ENCODE data around the gene CMTM2. TPM values are rescaled to one million over a fixed set of nuclear protein-coding genes. Genes with fewer than 3 reads are reported as not detected.
"Not testable (repeated sequence)": the region's sequence is repeated elsewhere in the genome, so short reads cannot be mapped to it uniquely, and the experiment has no call there.

Gene CMTM2
- total RNA-seq, 1 donor from 2014 or later, result not detected

DNA sequence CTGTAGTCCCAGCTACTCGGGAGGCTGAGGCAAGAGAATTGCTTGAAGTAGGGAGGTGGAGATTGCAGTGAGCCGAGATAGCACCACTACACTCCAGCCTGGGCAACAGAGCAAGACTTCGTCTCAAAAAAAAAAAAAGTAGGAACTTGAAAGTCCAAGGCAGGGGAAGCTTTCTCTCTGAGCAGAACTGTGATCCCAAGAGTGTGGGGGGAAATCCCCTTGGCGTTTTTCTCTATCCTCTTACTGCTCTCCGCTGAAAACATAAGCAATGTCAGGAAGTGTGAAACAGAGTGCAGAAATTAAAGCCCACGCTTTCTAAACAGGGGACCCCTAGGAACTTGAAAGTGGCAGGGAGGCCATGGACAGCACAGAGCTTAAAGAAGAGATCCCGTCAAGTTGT, 15.5 kb downstream of the CMTM2 start:
- H3K27ac ChIP-seq (replicated peaks), result no peak overlapping the region
- H3K9me3 ChIP-seq (replicated peaks), result no peaks in the 10 kb centered on the region
- TF ChIP-seq, protein P1, sequence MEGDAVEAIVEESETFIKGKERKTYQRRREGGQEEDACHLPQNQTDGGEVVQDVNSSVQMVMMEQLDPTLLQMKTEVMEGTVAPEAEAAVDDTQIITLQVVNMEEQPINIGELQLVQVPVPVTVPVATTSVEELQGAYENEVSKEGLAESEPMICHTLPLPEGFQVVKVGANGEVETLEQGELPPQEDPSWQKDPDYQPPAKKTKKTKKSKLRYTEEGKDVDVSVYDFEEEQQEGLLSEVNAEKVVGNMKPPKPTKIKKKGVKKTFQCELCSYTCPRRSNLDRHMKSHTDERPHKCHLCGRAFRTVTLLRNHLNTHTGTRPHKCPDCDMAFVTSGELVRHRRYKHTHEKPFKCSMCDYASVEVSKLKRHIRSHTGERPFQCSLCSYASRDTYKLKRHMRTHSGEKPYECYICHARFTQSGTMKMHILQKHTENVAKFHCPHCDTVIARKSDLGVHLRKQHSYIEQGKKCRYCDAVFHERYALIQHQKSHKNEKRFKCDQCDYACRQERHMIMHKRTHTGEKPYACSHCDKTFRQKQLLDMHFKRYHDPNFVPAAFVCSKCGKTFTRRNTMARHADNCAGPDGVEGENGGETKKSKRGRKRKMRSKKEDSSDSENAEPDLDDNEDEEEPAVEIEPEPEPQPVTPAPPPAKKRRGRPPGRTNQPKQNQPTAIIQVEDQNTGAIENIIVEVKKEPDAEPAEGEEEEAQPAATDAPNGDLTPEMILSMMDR (IDR thresholded peaks at IDR 0.05; ENCODE audit: borderline replicate concordance), result no peak
- H3K4me1 ChIP-seq, result no peaks in the 10 kb centered on the region
- intact Hi-C loops (cut with micrococcal nuclease), result no loop called here
- no peak for DNase-seq
- H3K4me3 ChIP-seq, result no peak overlapping the region
- no peaks in the 10 kb centered on the region for H3K27me3 ChIP-seq (ENCODE audit: low read depth)
- no peaks in the 10 kb centered on the region for H3K36me3 ChIP-seq

DNA sequence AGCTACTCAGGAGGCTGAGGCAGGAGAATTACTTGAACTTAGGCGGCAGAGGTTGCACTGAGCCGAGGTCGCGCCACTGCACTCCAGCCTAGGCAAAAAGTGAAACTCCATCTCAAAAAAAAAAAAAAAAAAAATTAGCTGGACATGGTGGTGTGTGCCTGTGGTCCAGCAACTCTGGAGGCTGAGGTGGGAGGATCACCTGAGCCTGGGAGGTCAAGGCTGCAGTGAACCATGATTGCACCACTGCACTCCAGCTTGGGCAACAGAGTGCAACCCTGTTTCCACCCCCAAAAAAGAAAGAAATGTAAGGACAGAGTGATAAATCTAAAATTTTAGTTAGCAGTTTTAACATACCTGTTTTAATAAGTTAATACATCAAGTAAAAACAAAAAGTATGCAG, 17.3 kb downstream of the CMTM2 start:
- H3K4me1 ChIP-seq; H3K4me3 ChIP-seq; H3K9me3 ChIP-seq (replicated peaks); H3K27ac ChIP-seq (replicated peaks); H3K36me3 ChIP-seq; intact Hi-C loops (cut with micrococcal nuclease); H3K27me3 ChIP-seq (ENCODE audit: low read depth); DNase-seq: not testable (repeated sequence)

DNA sequence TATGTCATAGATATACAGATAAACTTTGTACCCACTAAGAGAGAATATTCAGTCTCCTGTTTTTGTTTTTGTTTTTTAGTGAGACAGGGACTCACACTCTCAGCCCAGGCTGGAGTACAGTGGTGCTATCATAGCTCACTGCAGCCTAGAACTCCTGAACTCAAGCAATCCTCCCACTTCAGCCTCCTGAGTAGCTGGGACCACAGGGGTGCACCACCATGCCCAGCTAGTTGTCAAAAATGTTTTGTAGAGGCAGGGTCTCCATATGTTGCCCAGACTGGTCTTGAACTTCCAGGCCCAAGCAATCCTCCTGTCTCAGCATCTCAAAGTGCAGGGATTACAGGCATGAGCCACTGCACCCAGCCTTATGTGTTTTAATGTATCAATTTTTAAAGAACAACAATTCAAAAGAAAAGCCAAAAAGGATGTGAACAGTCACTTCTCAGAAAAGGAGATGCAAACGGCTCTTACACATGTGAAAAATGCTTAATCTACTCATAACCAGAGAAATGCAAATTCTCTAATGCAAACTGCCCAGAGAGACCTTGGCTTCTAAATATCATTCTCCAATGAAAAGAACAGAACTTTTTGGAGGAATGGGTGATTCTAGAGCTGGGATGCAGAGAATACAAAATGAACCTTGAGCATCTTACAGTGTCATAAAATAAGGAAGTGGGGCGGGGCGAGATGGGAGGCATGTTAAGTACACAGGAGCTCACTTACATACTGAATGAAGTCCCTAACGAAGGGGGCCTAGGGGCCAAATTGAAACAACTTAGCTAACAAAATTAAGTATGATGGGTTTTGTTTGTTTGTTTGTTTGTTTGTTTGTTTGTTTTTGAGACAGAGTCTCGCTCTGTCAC, 18.0 kb downstream of the CMTM2 start:
- Histone ChIP-seq H3K4me3 (no peak overlapping the region), H3K36me3 (no peaks in the 10 kb centered on the region), H3K27me3 (ENCODE audit: low read depth) (no peaks in the 10 kb centered on the region), H3K27ac (replicated peaks) (no peak overlapping the region), H3K4me1 (no peaks in the 10 kb centered on the region), H3K9me3 (replicated peaks) (no peaks in the 10 kb centered on the region)
- no peak for DNase-seq
- intact Hi-C loops (cut with micrococcal nuclease), result no loop called here
- TF ChIP-seq, protein P1 (IDR thresholded peaks at IDR 0.05; ENCODE audit: borderline replicate concordance), result no peak

DNA sequence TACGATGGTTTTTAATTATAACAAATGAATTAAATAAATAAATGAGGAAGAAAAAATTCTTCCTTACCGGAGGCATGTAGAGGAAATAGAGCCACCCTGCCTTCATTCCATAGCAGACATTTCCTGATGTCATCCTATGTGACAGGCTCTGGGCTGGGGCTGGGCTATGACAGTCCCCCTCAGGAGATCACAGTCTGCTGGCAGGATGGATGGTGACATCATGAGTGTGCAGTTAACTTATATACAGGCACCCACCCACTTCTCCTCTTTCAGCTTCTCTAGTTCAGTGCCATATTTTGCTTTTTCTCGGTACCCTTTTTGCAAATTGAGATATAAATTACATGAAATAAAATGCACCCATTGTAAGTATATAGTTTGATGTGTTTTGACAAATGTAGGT, 18.8 kb downstream of the CMTM2 start:
- Histone ChIP-seq H3K4me3 (no peak overlapping the region), H3K27ac (replicated peaks) (no peak overlapping the region), H3K4me1 (no peaks in the 10 kb centered on the region), H3K36me3 (no peaks in the 10 kb centered on the region), H3K9me3 (replicated peaks) (no peaks in the 10 kb centered on the region), H3K27me3 (ENCODE audit: low read depth) (no peaks in the 10 kb centered on the region)
- intact Hi-C loops (cut with micrococcal nuclease), result no loop called here
- no peak for DNase-seq
- TF ChIP-seq, protein P1 (IDR thresholded peaks at IDR 0.05; ENCODE audit: borderline replicate concordance), result no peak

DNA sequence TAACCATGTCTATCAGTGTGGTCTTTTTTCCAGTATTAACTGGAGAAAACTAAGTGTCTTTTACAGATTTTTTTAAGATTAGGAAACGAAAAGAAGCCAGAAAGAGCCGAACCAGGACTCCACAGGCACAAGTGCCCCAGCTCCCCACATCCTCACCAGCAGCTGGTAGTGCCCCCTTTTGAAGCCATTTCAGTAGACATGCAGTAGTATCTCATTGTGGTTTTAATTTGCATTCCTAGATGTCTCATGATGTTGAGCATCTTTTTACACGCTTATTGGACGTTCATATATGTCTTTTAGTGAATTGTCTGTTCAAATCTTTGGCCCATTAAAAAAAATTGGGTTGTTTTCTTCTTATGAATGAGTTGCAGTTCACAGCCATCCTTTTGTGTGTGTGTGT, 20.5 kb downstream of the CMTM2 start:
- TF ChIP-seq, protein P1 (IDR thresholded peaks at IDR 0.05; ENCODE audit: borderline replicate concordance), result no peak
- no peak for DNase-seq
- intact Hi-C loops (cut with micrococcal nuclease), result loop anchor here (10.0 kb wide), 1 partner anchor 45 kb away; the partner anchor contains the start of genes CKLF and TK2
- Histone ChIP-seq H3K4me3 (no peak overlapping the region), H3K27me3 (ENCODE audit: low read depth) (no peaks in the 10 kb centered on the region), H3K36me3 (no peaks in the 10 kb centered on the region), H3K27ac (replicated peaks) (no peak overlapping the region), H3K9me3 (replicated peaks) (no peaks in the 10 kb centered on the region), H3K4me1 (peaks cover 14% of the 10 kb centered on the region)

DNA sequence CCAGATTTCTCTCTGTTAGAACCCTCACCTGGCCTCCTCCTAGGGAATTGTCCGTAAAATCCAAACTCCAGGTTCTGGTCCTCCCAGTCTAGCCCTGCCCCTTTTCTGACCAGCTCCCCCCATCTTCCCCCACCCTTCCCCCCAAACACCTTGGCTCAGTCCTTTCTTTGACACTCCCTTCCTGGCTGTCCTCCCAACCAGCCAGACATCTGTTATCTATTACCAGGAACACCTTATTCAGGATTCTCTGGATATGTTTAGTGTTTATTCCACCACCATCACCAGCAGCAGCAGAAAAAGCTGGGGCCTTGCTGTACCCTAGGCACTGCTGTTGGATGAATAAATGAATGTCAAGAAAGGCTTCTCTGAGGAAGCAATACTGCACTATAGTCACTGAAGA, 21.2 kb downstream of the CMTM2 start:
- no peaks in the 10 kb centered on the region for H3K27me3 ChIP-seq (ENCODE audit: low read depth)
- intact Hi-C loops (cut with micrococcal nuclease), result loop anchor here (10.0 kb wide), 1 partner anchor 46 kb away; the partner anchor contains the start of genes CKLF and TK2
- H3K4me1 ChIP-seq, result peaks cover 21% of the 10 kb centered on the region
- H3K9me3 ChIP-seq (replicated peaks), result no peaks in the 10 kb centered on the region
- no peak for DNase-seq
- H3K4me3 ChIP-seq, result no peak overlapping the region
- H3K27ac ChIP-seq (replicated peaks), result no peak overlapping the region
- no peaks in the 10 kb centered on the region for H3K36me3 ChIP-seq
- TF ChIP-seq, protein P1 (IDR thresholded peaks at IDR 0.05; ENCODE audit: borderline replicate concordance), result no peak
